HG03521 (cell line): ENCODE data around the gene DPH5.
A peak's percentile ranks its signal among the peaks of the same experiment; 100 is the strongest.
"Not testable (repeated sequence)": the region's sequence is repeated elsewhere in the genome, so short reads cannot be mapped to it uniquely, and the experiment has no call there.

ENCODE experiments used
- ATAC-seq: cut with Tn5 transposase; IDR thresholded peaks from one replicate; pipeline ENCODE4 v1.9.1; 2021; ENCODE audit warnings: mild to moderate bottlenecking, moderate library complexity; ENCODE audit not compliant: unreplicated experiment

DPH5 gene

DNA sequence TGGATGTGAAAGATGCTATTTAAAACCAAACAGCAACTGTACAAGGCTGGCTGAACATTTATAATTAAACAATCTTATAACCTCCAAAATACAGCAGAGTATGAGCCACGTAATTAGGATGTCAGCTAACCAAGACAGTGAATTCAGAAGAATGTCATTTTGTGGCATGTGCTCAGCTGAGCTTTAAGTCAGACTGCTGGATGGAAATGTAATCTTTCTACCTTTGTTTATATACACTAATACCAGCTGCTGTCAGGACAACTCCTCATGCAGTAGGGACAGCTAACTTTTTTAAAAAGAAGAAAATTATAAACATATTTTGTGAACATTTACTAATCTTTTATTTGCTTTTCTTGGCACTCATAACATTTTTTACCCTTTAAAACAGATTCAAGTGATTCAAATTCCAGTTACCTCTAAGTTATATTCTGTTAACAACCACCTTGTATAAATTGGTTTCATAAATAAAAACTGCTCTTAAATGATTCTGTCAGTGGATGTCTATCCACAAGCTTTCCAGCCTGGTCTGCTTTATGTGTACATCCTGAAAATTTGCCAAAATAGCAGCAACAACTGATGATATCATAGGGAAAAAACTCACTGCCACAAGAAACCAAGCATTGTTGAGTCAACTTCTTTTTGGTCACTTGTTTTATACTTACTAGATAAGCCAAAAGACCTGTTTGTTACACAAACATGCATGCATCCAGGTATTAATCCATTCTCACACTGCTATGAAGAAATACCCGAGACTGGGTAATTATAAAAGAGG, 36.1 kb downstream of the DPH5 start:
- no peak for ATAC-seq

DNA sequence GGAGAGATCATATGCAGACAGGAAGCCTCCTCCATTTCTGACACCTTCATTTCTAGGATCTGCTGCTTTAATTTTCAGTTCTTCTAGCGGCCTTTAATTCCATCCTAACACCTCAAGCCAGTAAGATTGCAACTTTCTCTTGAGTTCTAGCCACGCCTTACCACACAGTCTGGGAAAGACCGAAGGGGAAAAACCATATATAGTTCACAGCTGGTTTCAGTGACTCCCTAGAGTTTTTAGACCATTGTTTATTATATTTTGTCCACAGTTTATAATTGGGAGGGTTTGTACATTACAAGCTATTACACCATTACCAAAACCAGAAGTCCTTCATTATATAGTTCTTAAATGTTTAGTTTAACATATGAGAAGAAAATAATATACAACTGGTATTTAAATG, 37.5 kb downstream of the DPH5 start:
- ATAC-seq: no peak

DNA sequence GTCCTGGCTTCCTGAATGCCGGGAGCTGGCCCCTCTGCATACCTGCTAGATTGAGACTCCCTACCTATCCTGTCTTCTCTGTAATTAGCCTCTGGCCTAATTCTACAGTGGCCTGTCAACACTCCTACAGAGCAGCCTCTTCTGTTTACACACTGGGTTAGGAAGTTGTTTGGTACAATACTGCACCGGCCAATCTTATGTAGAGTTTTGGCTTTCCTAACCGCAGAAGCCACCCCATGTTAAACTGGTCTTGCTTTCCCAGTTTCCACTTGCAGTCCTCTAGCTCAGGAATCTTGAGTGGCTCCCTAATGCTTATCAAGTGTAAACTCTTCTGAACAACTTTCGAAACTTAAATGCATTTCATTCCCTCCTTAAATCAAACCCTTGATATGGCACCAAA, 42.8 kb downstream of the DPH5 start:
- ATAC-seq: no peak

DNA sequence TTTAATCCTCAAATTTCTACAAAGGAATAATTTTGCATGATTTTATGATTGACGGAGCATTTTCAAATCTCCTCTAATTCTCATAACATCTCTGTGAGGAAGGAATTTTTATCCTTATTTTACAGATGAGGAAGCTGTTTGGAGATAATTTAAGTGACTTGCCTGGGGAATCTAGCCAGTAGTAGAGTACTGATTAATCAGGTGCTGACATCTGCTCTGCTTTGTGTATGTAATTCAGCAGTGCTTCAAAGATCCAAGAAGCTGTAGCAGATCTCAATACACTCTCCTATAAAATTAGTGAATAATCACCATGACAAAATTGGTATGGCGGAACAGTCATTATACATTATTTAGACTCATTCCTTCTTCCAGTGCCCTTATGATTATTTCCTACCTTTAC, 46.0 kb downstream of the DPH5 start:
- no peak for ATAC-seq

DNA sequence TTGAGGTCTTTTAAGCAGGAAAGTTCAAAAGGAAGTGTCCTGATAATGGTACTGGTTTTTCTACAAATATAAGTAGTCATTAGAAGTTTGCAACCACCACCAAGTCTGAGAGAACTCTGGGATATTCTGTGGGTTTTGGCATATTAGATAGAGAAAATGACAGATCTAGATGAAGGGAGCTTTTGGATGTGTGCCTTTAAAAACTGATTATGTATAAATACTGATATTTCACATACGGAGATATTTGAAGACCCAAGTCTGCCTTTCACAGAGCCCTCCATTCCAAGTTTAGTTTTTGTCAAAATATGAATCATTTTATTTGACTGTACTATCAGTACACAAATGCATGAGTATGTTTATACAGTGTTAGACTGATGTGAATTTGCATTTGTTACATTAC, 48.6 kb downstream of the DPH5 start:
- ATAC-seq: no peak

DNA sequence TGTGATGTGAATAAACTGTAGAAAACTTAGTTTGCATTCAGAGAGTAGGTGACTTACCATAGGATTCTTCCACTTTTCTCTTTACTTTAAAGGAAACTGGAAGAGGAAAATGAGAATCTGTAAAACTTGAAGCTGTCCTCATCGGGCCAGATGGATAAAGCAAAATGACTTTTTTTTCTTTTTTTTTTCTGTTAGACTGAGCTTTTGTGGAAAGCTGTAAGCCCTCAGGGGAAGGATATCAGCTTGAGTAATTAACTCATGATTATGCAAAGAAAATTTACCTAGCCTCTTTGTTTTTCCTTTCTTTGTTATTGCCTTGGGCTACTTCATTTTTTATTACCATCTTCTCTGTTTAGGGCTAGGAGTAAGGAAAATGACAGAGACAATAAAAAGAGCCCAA, 53.4 kb downstream of the DPH5 start:
- ATAC-seq: no peak

DNA sequence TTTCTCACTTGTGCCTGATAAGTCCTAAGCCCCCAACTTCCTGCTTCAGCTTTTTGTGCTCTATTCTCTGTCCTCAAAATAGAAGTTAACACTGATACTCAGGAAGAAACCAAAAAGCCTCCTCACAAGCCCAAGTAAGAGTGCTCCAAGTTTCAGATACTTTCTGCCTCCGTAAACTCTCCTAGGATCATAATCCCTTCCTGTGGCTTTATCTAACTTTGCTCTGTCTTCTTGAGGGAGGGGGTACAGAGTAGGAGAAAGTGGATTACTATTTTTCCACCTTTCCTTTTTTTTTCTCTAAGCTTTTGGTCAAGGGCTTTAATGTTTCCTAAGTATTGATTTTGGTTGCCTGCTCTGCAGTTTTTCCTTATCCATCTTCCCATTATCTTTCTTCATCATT, 54.6 kb downstream of the DPH5 start:
- no peak for ATAC-seq

DNA sequence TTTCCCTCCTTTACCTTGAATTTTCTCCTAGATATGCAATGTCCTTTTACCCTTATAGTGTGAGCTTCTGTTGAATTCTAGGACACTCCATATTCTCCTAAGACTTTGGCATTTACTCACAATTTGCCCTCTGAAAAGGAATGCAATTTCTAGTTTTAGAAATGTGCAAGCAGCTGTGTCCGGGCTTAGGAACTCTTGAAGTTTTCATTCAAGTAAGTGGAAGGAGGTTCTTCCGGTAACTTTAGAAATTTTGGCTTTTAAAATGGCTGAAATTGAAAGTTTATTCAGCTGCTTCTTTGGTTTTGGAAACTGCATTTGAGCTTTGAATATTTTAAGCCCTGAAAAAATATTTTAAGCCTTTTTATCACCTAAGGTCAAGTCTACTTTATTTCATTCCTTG, 56.3 kb downstream of the DPH5 start:
- ATAC-seq: no peak

DNA sequence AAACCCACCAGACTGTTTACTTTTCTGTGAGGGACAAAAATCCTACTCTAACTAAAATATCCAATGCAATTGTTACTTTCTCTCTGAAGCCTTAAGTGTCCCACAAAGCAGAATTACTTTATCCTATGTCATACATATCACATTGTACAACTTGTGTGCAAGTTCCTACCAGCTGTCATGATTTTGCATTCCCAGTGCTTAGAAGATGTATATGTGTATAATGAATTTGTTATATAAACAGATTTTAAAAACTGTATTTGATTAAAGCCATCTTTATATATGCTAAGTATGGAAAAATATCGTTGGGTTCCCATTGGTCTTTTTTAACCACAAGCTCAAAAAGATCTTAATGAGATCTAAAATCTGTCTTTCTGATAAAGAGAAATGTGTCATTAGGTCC, 57.0 kb downstream of the DPH5 start:
- ATAC-seq: no peak

DNA sequence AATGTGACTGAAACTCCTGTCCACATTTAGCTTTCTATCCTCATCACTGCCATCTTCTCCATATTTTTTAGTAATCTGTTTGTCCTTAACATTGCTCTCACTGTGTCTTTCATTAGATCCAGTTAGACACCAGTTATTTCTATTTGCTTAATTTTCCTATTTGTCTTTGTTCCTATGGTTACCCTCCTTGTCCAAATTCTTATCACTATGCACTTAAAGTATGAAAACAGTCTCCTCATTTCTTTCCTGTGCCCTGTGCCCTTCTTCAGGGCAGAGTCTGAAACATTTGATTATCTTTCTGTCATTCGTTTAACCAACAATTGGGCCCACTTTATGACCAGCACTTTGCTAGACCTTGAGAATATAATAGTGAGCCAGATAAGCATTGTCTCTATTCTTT, 65.5 kb downstream of the DPH5 start:
- no peak for ATAC-seq

DNA sequence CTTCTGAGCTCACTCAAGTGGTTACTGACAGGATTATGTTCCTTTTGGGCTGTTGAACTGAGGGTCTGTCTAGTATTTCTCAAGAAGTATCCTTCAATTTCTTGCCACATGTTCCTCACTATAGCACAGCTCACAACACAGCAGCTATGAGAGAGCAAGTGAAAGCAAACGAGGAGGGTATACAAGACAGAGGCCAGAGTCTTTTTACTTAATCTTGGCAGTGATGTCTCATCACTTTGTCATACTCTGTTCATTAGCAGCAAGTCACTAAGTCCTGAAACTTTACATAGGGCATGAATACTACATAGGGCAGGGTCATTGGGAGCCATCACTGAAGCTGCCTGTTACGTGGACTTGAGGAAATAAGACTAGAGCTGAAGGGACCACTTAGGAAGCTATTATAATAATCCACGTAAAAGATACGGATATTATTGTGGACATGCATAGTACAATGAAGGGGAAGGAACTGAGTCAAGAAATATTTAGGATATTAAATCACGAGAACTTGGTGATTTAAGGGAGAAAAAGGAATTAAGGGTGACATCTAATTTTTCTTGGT, 66.0 kb downstream of the DPH5 start:
- no peak for ATAC-seq

DNA sequence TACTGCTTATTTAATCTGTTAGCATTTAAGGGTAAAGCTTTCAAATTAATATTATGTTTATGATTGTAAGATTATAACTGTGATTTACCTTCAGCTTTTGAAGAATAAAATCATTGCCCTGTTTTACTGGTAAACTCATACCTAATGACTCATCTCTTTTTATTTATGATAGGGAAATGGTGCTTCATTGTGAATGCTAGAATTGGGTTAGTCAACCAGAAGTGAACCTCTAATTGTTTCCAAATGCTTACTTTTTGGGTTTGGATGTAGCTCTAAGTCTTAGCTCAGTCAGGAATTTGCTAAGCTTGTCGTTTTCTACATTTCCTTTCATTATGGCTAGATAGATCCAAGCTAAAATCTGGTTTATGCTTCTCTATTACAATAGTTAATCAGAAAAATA, 70.3 kb downstream of the DPH5 start:
- no peak for ATAC-seq

DNA sequence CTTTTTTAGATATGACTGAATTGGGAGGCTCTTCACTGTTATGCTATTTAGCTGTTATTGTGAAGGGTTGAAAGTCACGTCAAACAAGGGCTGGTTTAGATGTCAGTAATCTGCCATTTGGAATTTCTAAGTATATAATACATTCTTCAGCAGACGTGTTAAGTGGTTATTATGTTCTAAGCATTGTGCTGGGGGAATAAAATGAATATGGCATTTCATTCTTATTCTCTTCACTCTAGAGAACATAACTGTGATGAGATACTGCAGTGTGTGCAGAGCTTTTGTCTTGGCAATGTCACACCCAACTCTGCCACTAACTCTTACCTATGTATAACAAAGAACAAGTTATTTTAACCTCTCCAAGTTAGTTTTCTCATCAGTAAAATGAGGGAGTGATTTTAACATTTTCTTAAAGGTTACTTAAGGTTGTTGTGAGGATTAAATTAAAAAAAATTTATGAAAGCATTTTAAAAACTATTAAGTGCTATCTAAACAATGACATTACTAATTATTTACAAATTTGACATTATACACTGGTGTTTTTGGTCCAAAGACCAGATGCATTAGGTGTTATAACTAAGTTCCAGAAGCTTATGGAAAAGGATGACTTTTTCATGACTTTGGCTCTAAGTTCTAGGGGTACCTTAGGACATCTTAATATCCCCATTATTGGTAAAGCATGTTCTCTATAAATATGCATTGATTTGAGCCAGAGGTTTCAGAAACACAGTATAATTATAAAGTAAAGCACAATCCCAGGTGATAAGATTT, 71.4 kb downstream of the DPH5 start:
- ATAC-seq: no peak

DNA sequence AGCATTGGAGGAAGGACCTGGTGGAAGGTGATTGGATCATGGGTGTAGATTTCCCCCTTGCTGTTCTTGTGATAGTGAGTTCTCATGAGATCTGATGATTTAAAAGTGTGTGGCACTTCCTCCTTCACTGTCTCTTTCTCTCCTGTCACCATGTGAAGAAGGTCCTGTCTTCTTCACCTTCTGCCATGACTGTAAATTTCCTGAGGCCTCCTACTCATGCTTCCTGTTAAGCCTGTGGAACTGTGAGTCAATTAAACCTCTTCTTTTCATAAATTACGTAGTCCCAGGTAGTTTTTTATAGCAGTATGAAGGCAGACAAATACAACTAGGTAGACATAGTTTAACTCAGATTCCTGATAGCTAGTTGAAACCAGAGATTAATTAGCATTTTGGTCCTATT, 72.6 kb downstream of the DPH5 start:
- ATAC-seq: not testable (repeated sequence)

DNA sequence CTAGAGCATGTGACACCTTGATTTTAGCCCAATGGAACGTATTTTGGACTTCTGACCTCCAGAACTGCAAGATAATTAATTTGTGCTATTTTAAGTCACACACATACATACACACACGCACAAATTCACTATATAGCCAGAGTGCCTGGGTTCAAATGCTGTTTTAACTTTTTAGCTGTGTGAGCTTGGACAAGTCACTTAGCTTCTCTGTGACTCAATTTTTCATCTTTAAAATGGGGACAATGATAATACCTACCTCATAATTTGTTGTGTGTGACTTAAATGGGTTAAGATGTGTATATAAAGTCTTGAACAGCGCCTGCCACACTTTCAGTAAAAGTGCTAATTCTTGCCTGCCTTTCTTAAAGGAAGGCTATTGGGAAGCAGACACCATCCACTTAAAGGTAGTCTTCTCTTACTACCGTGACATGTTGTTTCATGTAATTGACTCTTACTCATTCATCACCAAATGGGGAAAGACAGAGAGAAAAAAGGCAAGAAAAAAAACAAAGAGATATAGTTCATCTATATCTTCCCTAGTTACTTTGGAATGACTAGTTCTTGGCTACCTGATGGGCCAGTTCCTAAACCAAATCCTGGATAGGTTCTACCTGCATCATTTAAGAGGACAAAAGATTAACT, 73.4 kb downstream of the DPH5 start:
- no peak for ATAC-seq

DNA sequence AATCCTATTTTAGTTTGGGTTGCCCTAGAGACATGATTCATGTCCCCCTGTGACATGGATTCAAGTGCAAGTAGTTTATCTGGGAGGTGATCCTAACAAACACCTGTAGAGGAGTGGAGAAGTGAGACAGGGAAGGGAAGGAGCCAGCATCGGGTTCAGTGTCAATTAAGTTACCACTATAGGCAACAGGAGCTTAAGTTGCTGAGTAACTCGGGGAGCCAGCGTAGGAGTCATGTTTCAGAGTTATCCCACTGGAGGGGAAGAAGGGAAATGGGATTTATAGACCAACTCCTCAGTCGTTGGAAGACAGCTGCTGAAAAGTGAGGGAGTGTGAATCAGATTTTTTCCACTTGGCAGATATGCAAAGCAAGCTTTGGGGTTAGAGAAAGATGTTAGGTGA, 74.8 kb downstream of the DPH5 start:
- ATAC-seq: no peak

DNA sequence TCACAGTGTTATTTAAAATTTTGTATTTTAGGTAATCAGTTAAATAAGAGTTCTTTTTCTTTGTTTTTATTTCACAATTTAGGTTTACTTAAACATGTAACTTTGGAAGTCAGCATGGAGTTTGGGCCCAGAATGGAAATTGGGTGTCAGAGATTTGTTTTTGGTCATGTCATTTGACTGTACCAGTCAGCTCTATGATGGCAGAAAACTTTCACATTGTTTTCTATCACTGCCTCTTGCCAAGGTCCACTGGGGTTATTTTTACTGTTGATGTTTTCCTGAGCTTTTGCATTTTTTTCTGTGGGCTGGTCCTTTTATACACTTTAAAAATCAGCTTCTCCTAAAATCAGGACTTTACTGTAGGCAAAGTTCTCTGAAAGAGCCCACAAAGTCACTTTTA, 75.2 kb downstream of the DPH5 start:
- ATAC-seq: no peak

DNA sequence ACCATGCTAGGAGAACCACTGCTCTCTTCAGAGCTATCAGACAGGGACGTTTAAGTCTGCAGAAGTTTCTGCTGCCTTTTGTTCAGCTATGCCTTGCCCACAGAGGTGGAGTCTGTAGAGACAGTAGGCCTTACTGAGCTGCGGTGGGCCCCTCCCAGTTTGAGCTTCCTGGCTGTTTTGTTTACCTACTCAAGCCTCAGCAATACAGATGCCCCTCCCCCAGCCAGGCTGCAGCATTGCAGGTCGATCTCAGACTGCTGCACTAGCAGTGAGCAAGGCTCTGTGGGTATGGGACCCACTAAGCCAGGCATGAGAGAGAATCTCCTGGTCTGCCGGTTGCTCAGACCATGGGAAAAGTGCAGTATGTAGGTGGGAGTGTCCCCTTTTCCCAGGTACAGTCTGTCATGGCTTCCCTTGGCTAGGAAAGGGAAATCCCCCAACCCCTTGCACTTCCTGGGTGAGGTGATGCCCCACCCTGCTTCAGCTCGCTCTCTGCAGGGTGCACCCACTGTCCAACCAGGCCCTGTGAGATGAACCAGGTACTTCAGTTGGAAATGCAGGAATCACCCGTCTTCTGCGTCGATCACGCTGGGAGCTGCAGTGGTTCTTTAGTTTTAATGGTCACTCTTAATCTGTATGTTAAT, 75.9 kb downstream of the DPH5 start:
- peak; percentile 74 for ATAC-seq

DNA sequence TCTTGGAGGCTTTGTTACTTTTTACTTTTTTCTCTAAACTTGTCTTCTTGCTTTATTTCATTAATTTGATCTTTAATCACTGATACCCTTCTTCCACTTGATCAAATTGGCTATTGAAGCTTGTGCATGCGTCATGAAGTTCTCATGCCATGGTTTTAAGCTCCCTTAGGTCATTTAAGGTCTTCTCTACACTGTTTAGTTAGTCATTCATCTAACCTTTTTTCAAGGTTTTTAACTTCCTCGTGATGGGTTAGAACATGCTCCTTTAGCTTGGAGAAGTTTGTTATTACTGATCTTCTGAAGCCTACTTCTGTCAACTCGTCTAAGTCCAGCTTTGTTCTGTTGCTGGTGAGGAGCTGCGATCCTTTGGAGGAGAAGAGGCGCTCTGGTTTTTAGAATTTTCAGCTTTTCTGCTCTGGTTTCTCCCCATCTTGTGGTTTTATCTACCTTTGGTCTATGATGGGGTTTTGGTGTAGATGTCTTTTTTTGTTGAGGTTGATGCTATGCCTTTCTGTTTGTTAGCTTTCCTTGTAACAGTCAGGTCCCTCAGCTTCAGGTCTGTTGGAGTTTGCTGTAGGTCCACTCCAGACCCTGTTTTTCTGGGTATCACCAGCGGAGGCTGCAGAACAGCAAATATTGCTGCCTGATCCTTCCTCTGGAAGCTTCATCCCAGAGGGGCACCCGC, 76.7 kb downstream of the DPH5 start:
- not testable (repeated sequence) for ATAC-seq

DNA sequence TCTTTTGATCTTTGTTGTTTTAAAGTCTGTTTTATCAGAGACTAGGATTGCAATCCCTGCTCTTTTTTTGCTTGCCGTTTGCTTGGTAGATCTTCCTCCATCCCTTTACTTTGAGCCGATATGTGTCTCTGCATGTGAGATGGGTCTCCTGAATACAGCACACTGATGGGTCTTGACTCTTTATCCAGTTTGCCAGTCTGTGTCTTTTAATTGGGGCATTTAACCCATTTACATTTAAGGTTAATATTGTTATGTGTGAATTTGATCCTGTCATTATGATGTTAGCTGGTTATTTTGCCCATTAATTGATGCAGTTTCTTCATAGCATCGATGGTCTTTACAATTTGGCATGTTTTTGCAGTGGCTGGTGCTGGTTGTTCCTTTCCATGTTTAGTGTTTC, 77.8 kb downstream of the DPH5 start:
- not testable (repeated sequence) for ATAC-seq

DNA sequence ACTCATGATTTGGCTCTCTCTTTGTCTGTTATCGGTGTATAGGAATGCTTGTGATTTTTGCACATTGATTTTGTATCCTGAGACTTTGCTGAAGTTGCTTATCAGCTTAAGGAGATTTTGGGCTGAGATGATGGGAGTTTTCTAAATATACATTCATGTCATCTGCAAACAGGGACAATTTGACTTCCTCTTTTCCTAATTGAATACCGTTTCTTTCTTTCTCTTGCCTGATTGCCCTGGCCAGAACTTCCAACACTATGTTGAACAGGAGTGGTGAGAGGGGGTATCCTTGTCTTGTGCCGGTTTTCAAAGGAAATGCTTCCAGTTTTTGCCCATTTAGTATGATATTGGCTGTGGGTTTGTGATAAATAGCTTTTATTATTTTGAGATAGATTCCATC, 79.5 kb downstream of the DPH5 start:
- ATAC-seq: not testable (repeated sequence)
